ENCODE measurements around the gene FCHSD1.

- TF ChIP-seq CTCF (IDR thresholded peaks at IDR 0.05; ENCODE audit: borderline replicate concordance, extremely low read depth, low read length, poor library complexity, severe bottlenecking) (no peak), EZH2 (IDR thresholded peaks at IDR 0.05; ENCODE audit: borderline replicate concordance, low read depth, low read length, severe bottlenecking) (no peak)
Measured at GRCh38 chr5:141590127-141590526, 61.1 kb downstream of the FCHSD1 start.
